GM23338 (cell line): ENCODE measurements around the gene THYN1. TPM values are rescaled to one million over a fixed set of nuclear protein-coding genes. Genes with fewer than 3 reads are reported as not detected.
A peak's percentile ranks its signal among the peaks of the same experiment; 100 is the strongest.

ENCODE experiments used
- ATAC-seq: fragments of 200-7000 bp; cut with Tn5 transposase; 3 replicates; pipeline ENCODE4 v1.9.1; 2020
- DNase-seq: peaks from one replicate; pipeline ENCODE4 v3.0.0-alpha.2; 2015; ENCODE audit warnings: low spot score
- H2AFZ ChIP-seq: fragments of 200-600 bp; sonication (generic); 2 replicates; pipeline ENCODE4 v1.8.0; 2016; ENCODE audit warnings: antibody characterized with exemption, mild to moderate bottlenecking, moderate library complexity
- H3F3A ChIP-seq: fragments of 200-600 bp; sonication (generic); replicated peaks from 2 replicates; pipeline ENCODE4 v1.8.0; 2017; ENCODE audit warnings: antibody characterized with exemption, mixed run types, low read depth
- H3K27ac ChIP-seq: fragments of 200-600 bp; sonication (generic); 2 replicates; pipeline ENCODE4 v1.6.1; 2016; ENCODE audit warnings: low read depth
- H3K27me3 ChIP-seq: fragments of 200-600 bp; sonication (generic); 2 replicates; pipeline ENCODE4 v1.8.0; 2016; ENCODE audit warnings: mild to moderate bottlenecking, mixed run types, moderate library complexity; ENCODE audit not compliant: insufficient read depth
- H3K36me3 ChIP-seq: fragments of 200-600 bp; sonication (generic); 2 replicates; pipeline ENCODE4 v1.8.0; 2016; ENCODE audit warnings: mild to moderate bottlenecking; ENCODE audit not compliant: insufficient read depth
- H3K4me1 ChIP-seq: fragments of 200-600 bp; sonication (generic); 2 replicates; pipeline ENCODE4 v1.8.0; 2016; ENCODE audit warnings: mild to moderate bottlenecking, moderate library complexity; ENCODE audit not compliant: insufficient read depth
- H3K4me2 ChIP-seq: fragments of 200-600 bp; sonication (generic); 2 replicates; pipeline ENCODE4 v1.7.1; 2017; ENCODE audit warnings: mixed run types
- H3K4me3 ChIP-seq: fragments of 200-600 bp; sonication (generic); 2 replicates; pipeline ENCODE4 v1.6.1; 2016; ENCODE audit warnings: mixed run types
- H3K79me2 ChIP-seq: fragments of 200-600 bp; sonication (generic); replicated peaks from 2 replicates; pipeline ENCODE4 v1.8.0; 2017; ENCODE audit warnings: mild to moderate bottlenecking; ENCODE audit not compliant: insufficient read depth
- H3K9me2 ChIP-seq: fragments of 200-600 bp; sonication (generic); 2 replicates; pipeline ENCODE4 v1.8.0; 2017; ENCODE audit not compliant: insufficient read depth
- H4K20me1 ChIP-seq: fragments of 200-600 bp; sonication (generic); replicated peaks from 2 replicates; pipeline ENCODE4 v1.8.0; 2017; ENCODE audit warnings: mild to moderate bottlenecking; ENCODE audit not compliant: insufficient read depth
- H3K27ac Mint-ChIP-seq: 2 replicates; pipeline ENCODE4 v1.8.0; 2020; ENCODE audit warnings: inconsistent platforms, mild to moderate bottlenecking, moderate library complexity, mixed read lengths
- H3K27me3 Mint-ChIP-seq: 3 replicates; pipeline ENCODE4 v1.8.0; 2022; ENCODE audit warnings: low read depth, mild to moderate bottlenecking, moderate library complexity, mixed read lengths, inconsistent platforms; ENCODE audit not compliant: insufficient read depth, poor library complexity
- H3K36me3 Mint-ChIP-seq: 3 replicates; pipeline ENCODE4 v1.8.0; 2021; ENCODE audit warnings: low read depth, mild to moderate bottlenecking, inconsistent platforms, moderate library complexity, mixed read lengths
- H3K4me1 Mint-ChIP-seq: 3 replicates; pipeline ENCODE4 v1.8.0; 2020; ENCODE audit warnings: mild to moderate bottlenecking, inconsistent platforms, mixed read lengths
- H3K4me3 Mint-ChIP-seq: 3 replicates; pipeline ENCODE4 v1.8.0; 2021; ENCODE audit warnings: moderate library complexity, mild to moderate bottlenecking, inconsistent platforms, mixed read lengths
- H3K9me3 Mint-ChIP-seq: 3 replicates; pipeline ENCODE4 v1.8.0; 2020; ENCODE audit warnings: moderate library complexity, mild to moderate bottlenecking, inconsistent platforms, mixed read lengths
- CREB1 ChIP-seq: fragments of 250-450 bp; sonication (Bioruptor Pico); IDR thresholded peaks from 2 replicates; pipeline ENCODE4 v1.5.0; 2020; ENCODE audit warnings: low read depth, mild to moderate bottlenecking, moderate library complexity
- ETS1 ChIP-seq: IDR thresholded peaks from 2 replicates; pipeline ENCODE4 v1.6.1; 2016; ENCODE audit warnings: antibody characterized with exemption
- EZH2 ChIP-seq: fragments of 200-600 bp; sonication (generic); IDR thresholded peaks from one replicate; pipeline ENCODE4 v1.8.0; 2017; ENCODE audit warnings: antibody characterized with exemption, mild to moderate bottlenecking, low read depth; ENCODE audit not compliant: unreplicated experiment
- EZH2phosphoT487 ChIP-seq: fragments of 200-600 bp; sonication (generic); IDR thresholded peaks from one replicate; pipeline ENCODE4 v1.8.1; 2018; ENCODE audit warnings: antibody characterized with exemption; ENCODE audit not compliant: unreplicated experiment
- JUNB ChIP-seq: IDR thresholded peaks from one replicate; pipeline ENCODE4 v1.6.1; 2016; ENCODE audit warnings: antibody characterized with exemption; ENCODE audit not compliant: unreplicated experiment
- NANOG ChIP-seq: IDR thresholded peaks from 2 replicates; pipeline ENCODE4 v1.6.1; 2016; ENCODE audit warnings: antibody characterized with exemption, borderline replicate concordance
- POLR2AphosphoS5 ChIP-seq: IDR thresholded peaks from 2 replicates; pipeline ENCODE4 v1.6.1; 2016; ENCODE audit warnings: antibody characterized with exemption, low read depth
- STAT1 ChIP-seq: IDR thresholded peaks from one replicate; pipeline ENCODE4 v1.6.1; 2016; ENCODE audit warnings: antibody characterized with exemption; ENCODE audit not compliant: unreplicated experiment
- ZNF114 ChIP-seq: fragments of 250-450 bp; sonication (Bioruptor Pico); IDR thresholded peaks from 2 replicates; pipeline ENCODE4 v1.5.0; 2020; ENCODE audit warnings: mild to moderate bottlenecking, moderate library complexity
- ZNF331 ChIP-seq: fragments of 250-450 bp; sonication (Bioruptor Pico); IDR thresholded peaks from 2 replicates; pipeline ENCODE4 v1.5.0; 2020; ENCODE audit warnings: low read depth, mild to moderate bottlenecking, moderate library complexity
- polyA plus RNA-seq: library from polyadenylated mRNA; unstranded; fragments of >200 nt; fragmentation: Nextera tagmentation; extraction: Ambion mirVana; gene quantifications from 2 replicates; pipeline ENCODE4 v1.2.1, GENCODE V29; 2016
- total RNA-seq: library from RNA; depleted of rRNA; stranded (reverse); fragments of >200 nt; shearing (Covaris generic); gene quantifications from 2 replicates; pipeline ENCODE4 v1.2.3, GENCODE V29; 2014
- TF ChIP-seq, protein P1 (sequence below): IDR thresholded peaks from one replicate; pipeline ENCODE4 v1.6.1; 2018; ENCODE audit warnings: antibody characterized with exemption; ENCODE audit not compliant: unreplicated experiment
- TF ChIP-seq, protein P2 (sequence below): fragments of 250-450 bp; sonication (Bioruptor Pico); IDR thresholded peaks from 2 replicates; pipeline ENCODE4 v1.5.0; 2020; ENCODE audit warnings: mild to moderate bottlenecking, moderate library complexity
- TF ChIP-seq, protein P3 (sequence below), 2 experiments: fragments of 200-600 bp in 1 of 2; sonication (generic) in 1 of 2; conservative IDR thresholded peaks; 2 replicates each; pipeline versions ENCODE4 v1.5.1 to v1.6.1; 2016 to 2017; ENCODE audit warnings: antibody characterized with exemption in 2 of 2, low read depth in 2 of 2, mild to moderate bottlenecking in 2 of 2, moderate library complexity in 1 of 2

The THYN1 gene
- total and polyA plus RNA-seq, 2 experiments from 2014 or later, result 116 to 216 TPM

DNA sequence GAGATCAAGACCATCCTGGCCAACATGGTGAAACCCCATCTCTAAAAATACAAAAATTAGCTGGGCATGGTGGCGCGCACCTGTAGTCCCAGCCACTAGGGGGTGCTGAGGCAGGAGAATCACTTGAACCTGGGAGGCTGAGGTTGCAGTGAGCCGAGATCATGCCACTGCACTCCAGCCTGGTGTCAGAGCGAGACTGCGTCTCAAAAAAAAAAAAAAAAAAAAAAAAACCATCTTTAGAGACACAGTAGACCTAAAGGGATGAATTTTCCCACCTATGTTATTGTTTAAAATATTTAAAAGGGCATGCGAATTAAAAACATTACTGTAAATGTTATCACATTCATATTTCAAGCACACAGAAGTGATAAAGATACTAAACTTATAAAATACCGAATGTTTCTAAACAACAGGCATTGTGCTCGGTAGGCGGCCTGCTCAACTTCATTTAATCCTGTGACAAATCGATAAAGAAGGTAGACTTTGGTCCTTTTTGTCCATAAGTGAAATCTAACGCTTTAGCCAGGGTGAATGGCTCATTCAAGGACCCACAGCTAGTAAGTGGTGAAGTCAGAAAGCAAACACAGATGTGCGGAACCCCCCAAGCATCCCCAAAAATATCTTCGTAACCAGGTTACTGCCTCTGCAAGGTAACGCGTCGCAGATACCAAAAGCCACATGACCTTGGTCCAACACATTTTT, 45.5 kb downstream of the THYN1 start:
- peaks cover 61% of the 10 kb centered on the region for H3K36me3 ChIP-seq
- H3K27ac ChIP-seq, result peak overlapping the region; percentile 61; the same call in 1 of the 2 replicates
- Mint-ChIP-seq H3K27me3 (peaks cover 3% of the 10 kb centered on the region), H3K27ac (no peak overlapping the region), H3K4me3 (no peak overlapping the region), H3K4me1 (no peaks in the 10 kb centered on the region), H3K36me3 (peaks cover 64% of the 10 kb centered on the region), H3K9me3 (no peaks in the 10 kb centered on the region)
- H3F3A ChIP-seq, result 0 out of 2 replicates have a peak, but pooled peaks cover 4% of the 10 kb centered on the region
- H2AFZ ChIP-seq, result no peak overlapping the region
- H3K27me3 ChIP-seq, result no peaks in the 10 kb centered on the region
- no peak overlapping the region for H3K4me3 ChIP-seq
- no peak for TF ChIP-seq ZNF331 (CRISPR knock-in tag)
- no peak for TF ChIP-seq EZH2phosphoT487
- TF ChIP-seq CREB1, result 0 out of 2 replicates have a peak, but pooled peaks have one; percentile 13
- no peak for TF ChIP-seq STAT1
- TF ChIP-seq, protein P1, sequence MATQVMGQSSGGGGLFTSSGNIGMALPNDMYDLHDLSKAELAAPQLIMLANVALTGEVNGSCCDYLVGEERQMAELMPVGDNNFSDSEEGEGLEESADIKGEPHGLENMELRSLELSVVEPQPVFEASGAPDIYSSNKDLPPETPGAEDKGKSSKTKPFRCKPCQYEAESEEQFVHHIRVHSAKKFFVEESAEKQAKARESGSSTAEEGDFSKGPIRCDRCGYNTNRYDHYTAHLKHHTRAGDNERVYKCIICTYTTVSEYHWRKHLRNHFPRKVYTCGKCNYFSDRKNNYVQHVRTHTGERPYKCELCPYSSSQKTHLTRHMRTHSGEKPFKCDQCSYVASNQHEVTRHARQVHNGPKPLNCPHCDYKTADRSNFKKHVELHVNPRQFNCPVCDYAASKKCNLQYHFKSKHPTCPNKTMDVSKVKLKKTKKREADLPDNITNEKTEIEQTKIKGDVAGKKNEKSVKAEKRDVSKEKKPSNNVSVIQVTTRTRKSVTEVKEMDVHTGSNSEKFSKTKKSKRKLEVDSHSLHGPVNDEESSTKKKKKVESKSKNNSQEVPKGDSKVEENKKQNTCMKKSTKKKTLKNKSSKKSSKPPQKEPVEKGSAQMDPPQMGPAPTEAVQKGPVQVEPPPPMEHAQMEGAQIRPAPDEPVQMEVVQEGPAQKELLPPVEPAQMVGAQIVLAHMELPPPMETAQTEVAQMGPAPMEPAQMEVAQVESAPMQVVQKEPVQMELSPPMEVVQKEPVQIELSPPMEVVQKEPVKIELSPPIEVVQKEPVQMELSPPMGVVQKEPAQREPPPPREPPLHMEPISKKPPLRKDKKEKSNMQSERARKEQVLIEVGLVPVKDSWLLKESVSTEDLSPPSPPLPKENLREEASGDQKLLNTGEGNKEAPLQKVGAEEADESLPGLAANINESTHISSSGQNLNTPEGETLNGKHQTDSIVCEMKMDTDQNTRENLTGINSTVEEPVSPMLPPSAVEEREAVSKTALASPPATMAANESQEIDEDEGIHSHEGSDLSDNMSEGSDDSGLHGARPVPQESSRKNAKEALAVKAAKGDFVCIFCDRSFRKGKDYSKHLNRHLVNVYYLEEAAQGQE, result no peak
- TF ChIP-seq, protein P2, sequence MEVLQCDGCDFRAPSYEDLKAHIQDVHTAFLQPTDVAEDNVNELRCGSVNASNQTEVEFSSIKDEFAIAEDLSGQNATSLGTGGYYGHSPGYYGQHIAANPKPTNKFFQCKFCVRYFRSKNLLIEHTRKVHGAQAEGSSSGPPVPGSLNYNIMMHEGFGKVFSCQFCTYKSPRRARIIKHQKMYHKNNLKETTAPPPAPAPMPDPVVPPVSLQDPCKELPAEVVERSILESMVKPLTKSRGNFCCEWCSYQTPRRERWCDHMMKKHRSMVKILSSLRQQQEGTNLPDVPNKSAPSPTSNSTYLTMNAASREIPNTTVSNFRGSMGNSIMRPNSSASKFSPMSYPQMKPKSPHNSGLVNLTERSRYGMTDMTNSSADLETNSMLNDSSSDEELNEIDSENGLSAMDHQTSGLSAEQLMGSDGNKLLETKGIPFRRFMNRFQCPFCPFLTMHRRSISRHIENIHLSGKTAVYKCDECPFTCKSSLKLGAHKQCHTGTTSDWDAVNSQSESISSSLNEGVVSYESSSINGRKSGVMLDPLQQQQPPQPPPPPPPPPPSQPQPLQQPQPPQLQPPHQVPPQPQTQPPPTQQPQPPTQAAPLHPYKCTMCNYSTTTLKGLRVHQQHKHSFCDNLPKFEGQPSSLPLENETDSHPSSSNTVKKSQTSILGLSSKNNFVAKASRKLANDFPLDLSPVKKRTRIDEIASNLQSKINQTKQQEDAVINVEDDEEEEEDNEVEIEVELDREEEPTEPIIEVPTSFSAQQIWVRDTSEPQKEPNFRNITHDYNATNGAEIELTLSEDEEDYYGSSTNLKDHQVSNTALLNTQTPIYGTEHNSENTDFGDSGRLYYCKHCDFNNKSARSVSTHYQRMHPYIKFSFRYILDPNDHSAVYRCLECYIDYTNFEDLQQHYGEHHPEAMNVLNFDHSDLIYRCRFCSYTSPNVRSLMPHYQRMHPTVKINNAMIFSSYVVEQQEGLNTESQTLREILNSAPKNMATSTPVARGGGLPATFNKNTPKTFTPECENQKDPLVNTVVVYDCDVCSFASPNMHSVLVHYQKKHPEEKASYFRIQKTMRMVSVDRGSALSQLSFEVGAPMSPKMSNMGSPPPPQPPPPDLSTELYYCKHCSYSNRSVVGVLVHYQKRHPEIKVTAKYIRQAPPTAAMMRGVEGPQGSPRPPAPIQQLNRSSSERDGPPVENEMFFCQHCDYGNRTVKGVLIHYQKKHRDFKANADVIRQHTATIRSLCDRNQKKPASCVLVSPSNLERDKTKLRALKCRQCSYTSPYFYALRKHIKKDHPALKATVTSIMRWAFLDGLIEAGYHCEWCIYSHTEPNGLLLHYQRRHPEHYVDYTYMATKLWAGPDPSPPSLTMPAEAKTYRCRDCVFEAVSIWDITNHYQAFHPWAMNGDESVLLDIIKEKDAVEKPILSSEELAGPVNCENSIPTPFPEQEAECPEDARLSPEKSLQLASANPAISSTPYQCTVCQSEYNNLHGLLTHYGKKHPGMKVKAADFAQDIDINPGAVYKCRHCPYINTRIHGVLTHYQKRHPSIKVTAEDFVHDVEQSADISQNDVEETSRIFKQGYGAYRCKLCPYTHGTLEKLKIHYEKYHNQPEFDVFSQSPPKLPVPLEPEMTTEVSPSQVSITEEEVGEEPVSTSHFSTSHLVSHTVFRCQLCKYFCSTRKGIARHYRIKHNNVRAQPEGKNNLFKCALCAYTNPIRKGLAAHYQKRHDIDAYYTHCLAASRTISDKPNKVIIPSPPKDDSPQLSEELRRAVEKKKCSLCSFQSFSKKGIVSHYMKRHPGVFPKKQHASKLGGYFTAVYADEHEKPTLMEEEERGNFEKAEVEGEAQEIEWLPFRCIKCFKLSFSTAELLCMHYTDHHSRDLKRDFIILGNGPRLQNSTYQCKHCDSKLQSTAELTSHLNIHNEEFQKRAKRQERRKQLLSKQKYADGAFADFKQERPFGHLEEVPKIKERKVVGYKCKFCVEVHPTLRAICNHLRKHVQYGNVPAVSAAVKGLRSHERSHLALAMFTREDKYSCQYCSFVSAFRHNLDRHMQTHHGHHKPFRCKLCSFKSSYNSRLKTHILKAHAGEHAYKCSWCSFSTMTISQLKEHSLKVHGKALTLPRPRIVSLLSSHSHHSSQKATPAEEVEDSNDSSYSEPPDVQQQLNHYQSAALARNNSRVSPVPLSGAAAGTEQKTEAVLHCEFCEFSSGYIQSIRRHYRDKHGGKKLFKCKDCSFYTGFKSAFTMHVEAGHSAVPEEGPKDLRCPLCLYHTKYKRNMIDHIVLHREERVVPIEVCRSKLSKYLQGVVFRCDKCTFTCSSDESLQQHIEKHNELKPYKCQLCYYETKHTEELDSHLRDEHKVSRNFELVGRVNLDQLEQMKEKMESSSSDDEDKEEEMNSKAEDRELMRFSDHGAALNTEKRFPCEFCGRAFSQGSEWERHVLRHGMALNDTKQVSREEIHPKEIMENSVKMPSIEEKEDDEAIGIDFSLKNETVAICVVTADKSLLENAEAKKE, result no peak
- TF ChIP-seq, protein P3, sequence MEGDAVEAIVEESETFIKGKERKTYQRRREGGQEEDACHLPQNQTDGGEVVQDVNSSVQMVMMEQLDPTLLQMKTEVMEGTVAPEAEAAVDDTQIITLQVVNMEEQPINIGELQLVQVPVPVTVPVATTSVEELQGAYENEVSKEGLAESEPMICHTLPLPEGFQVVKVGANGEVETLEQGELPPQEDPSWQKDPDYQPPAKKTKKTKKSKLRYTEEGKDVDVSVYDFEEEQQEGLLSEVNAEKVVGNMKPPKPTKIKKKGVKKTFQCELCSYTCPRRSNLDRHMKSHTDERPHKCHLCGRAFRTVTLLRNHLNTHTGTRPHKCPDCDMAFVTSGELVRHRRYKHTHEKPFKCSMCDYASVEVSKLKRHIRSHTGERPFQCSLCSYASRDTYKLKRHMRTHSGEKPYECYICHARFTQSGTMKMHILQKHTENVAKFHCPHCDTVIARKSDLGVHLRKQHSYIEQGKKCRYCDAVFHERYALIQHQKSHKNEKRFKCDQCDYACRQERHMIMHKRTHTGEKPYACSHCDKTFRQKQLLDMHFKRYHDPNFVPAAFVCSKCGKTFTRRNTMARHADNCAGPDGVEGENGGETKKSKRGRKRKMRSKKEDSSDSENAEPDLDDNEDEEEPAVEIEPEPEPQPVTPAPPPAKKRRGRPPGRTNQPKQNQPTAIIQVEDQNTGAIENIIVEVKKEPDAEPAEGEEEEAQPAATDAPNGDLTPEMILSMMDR (conservative IDR thresholded peaks at IDR 0.05; ENCODE audit: low read depth in 2 of 2), result peak; percentile 70 to 81
- TF ChIP-seq EZH2, result no peak
- TF ChIP-seq POLR2AphosphoS5, result no peak
- no peak for TF ChIP-seq NANOG
- TF ChIP-seq ETS1, result no peak
- no peak for TF ChIP-seq ZNF114 (CRISPR knock-in tag)
- no peak for TF ChIP-seq JUNB
- H3K4me1 ChIP-seq, result no peaks in the 10 kb centered on the region
- no peak overlapping the region for H3K4me2 ChIP-seq
- H3K9me2 ChIP-seq, result no peaks in the 10 kb centered on the region
- peaks cover 28% of the 10 kb centered on the region for H3K79me2 ChIP-seq
- ATAC-seq (peak; percentile 50), DNase-seq (peak; percentile 64)
- H4K20me1 ChIP-seq, result peaks cover 14% of the 10 kb centered on the region
